ENCODE data around the gene JARID2.

Gene JARID2

GRCh38 chr6:15477746-15478145 is 231.9 kb downstream of the JARID2 start:
- in situ Hi-C loops (cut with HindIII; ENCODE audit: low sequenced_read_pairs), result no loop called here

DNA sequence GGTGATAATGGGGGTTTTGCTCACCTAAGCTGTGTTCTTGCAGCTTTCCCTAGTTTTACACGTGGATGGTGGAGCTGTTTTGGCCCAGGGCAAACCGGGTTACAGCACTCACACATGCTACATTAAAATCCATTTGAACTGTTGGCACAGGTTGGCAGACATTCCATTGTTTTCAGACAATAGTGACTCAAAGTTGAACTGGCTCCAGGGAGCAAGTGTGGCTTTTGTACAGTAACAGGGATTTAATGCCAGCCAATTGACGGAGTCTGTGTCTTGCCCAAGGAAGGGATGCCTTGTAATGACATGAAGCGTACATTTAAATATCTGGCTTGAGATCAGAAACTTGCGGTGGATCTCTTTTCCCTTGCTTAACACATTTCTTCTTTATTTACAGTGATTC is 233.9 kb downstream of the JARID2 start:
- in situ Hi-C loops (cut with HindIII; ENCODE audit: low sequenced_read_pairs), result no loop called here

DNA sequence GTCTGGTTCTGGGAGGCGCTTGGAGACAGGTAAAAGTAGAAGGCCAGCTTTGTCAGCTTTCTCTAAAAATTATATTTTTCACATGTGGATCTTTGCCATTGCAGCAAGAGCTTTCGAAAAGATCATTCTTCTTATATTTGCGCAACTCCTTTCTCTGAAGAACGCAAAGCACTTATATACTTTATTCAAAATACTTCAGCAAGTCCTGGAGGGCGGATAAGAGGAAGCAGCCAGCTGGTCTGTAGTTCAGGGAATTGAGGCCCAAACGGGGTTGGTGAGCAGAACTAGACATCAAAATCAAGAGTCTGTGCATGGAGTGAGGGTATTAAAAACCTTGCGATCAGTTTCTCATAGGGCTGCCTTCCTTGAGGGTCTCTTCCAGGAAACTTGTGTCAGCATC is 234.7 kb downstream of the JARID2 start:
- in situ Hi-C loops (cut with HindIII; ENCODE audit: low sequenced_read_pairs), result no loop called here

DNA sequence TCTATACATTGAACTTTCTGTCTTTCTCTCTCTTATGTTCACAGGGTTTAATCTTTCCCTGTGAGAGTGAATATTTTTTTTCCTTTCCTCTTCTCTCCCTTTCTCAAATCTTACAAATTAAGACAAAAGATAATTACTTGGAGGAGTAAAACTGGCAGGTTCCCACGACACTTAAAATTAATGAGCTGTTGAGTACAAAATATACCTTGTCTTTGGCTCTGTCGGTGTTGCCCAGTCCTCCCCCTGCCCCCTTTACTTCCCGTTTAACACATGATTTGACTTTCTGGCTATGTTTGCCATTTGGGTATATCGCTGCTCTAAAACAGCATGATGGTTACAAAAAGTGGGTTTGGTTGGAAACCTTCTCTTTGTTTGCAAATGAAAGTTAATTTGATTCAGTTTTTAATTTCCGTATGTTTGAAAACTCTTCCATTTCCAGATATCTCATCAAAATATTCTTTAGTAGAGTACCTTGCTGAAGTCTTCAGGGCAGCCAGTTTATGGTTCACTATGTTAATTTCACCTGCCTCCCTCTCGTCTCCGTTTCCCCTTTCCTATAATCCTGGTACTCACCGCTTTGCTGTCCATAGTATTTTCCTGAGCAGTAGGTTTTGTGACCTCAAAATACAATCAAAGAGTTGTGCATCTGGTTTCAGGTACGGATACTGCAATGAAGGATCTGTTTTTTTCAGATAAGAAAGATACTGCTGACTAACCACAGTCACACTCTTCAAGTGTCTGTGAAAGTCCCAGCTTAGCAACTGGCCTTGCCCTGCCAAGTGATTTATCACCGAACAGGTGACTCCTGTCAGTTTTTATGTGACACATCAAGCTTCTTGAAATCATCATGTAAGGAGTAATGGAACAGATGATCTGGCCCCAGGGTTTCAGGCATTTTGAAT is 235.8 kb downstream of the JARID2 start:
- in situ Hi-C loops (cut with HindIII; ENCODE audit: low sequenced_read_pairs), result no loop called here

DNA sequence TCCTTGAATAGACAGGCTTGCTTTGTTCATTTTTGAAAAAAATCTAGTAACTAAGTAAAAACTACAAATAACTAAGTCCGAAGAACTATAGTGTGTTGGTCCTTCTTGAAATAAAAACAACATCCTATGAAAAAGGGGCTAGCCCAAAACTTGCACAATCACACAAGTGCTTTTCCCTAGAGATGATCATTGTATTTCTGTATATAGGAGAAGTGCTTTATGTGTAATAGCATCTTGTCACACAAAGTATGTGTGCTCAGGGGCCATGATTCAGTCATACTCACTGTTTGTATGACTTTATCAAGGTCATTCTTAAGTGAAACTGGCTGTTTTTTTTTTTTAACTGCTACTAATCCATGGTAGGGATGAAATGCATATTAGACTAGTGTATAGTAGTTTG is 237.2 kb downstream of the JARID2 start:
- in situ Hi-C loops (cut with HindIII; ENCODE audit: low sequenced_read_pairs), result no loop called here

GRCh38 chr6:15484140-15484539 is 238.3 kb downstream of the JARID2 start:
- in situ Hi-C loops (cut with HindIII; ENCODE audit: low sequenced_read_pairs), result no loop called here

GRCh38 chr6:15484821-15485220 is 239.0 kb downstream of the JARID2 start:
- in situ Hi-C loops (cut with HindIII; ENCODE audit: low sequenced_read_pairs), result no loop called here

- in situ Hi-C loops (cut with HindIII; ENCODE audit: low sequenced_read_pairs), result no loop called here
Measured at GRCh38 chr6:15485936-15486335, 240.1 kb downstream of the JARID2 start.

DNA sequence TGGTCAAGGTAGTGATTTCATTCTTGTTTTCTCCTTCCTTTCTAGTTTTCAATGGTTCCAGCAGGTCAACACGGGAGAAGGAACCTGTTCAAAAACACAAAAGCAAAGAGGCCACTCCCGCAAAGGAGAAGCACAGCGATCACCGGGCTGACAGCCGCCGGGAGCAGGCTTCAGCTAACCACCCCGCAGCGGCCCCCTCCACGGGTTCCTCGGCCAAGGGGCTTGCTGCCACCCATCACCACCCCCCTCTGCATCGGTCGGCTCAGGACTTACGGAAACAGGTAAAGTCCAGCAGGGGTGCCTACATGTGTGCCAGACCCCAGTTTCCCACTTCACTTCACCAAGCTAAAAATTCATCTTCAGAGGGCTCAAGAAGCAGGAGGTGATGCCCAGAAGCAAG is 241.4 kb downstream of the JARID2 start:
- in situ Hi-C loops (cut with HindIII; ENCODE audit: low sequenced_read_pairs), result no loop called here

GRCh38 chr6:15489261-15489962 is 243.5 kb downstream of the JARID2 start:
- in situ Hi-C loops (cut with HindIII; ENCODE audit: low sequenced_read_pairs), result no loop called here

DNA sequence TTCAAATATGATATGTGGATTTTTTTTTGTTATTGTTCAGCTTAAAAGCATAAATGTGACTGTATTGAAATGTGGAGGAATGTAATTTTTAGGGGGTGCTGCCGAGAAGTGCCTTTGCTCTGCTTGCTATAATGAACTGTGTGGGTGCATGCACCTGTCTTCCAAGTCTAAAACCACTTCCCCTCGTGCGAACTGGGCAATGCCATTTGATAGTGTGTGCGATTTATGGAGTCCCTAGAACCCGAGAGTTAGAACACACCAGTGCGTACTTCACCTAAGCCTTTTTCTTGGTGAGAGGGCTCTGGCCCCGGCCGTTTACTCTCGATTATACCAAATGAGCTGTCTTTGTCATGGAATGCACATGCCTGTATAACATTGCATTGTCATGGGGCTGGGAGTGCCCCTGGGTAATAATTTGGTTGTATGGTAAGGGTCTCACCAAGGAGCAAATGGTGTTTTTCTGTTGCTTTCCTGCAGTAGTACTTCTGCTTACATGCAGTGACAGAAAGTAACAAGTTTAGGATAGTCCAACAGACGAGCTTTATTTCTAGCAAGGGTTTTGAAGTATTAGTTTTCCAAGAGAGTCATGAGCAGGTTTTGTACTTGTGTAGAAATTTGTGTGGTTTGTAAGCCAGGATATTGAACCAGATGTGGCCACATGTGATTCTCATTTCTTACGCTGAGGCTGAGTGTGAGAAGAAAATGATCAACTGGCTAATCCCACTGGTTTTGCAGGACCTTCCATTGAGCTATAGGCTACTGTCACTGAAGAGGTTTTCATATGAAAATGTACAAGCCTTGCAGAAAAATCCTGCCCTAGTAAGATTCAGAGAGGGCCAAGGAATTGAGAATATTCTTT is 244.6 kb downstream of the JARID2 start:
- in situ Hi-C loops (cut with HindIII; ENCODE audit: low sequenced_read_pairs), result no loop called here

GRCh38 chr6:15491255-15491985 is 245.6 kb downstream of the JARID2 start:
- in situ Hi-C loops (cut with HindIII; ENCODE audit: low sequenced_read_pairs), result no loop called here

DNA sequence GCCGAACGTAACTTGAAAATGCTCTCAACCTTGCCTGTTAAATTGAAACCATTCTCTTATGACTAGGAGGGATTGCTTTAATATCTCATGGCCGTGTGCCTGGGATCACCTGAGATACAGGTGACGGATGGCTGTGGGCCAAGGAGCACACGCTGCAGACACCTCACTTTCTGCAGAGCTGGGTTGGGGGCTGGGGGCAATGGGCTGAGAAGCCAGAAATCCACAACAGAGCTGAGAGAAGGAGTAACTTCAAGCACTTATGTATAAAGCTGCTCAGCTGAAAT is 246.1 kb downstream of the JARID2 start:
- in situ Hi-C loops (cut with HindIII; ENCODE audit: low sequenced_read_pairs), result no loop called here

DNA sequence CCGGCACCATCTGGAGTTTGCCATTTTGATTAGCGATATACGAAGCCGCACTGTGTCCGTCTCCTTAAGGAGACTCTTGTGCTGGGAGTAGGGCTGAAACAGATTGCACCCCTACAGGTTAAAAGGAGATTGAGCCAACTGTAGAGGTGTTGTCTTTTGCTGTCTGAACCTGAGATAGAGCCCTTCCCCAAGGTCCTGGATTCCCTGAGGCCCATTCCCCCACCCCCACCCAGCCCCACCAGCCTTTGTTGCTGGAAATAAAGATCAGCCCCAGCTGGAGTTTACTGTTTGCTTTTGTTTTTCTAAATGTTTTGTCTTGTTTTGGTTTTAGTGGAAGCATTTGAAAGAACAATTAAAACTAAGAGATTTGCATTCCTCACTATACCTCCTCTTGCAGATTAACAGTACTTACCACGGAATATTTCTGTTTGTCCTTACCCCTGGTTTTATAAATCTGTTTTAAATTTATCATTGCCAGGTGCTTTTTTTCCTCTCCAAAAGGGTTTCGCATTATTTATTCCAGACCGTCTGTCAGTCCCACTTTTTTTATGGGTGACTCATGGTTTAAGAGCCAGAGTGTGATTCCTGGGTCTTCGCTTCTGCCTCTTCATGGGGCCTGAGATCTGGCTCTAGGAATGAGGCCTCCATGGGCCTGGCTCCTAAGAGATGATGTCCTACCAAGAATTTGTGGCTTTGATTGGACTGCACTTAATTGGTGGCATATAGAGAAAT is 247.7 kb downstream of the JARID2 start:
- in situ Hi-C loops (cut with HindIII; ENCODE audit: low sequenced_read_pairs), result no loop called here

GRCh38 chr6:15495375-15495901 is 249.6 kb downstream of the JARID2 start:
- in situ Hi-C loops (cut with HindIII; ENCODE audit: low sequenced_read_pairs), result no loop called here

DNA sequence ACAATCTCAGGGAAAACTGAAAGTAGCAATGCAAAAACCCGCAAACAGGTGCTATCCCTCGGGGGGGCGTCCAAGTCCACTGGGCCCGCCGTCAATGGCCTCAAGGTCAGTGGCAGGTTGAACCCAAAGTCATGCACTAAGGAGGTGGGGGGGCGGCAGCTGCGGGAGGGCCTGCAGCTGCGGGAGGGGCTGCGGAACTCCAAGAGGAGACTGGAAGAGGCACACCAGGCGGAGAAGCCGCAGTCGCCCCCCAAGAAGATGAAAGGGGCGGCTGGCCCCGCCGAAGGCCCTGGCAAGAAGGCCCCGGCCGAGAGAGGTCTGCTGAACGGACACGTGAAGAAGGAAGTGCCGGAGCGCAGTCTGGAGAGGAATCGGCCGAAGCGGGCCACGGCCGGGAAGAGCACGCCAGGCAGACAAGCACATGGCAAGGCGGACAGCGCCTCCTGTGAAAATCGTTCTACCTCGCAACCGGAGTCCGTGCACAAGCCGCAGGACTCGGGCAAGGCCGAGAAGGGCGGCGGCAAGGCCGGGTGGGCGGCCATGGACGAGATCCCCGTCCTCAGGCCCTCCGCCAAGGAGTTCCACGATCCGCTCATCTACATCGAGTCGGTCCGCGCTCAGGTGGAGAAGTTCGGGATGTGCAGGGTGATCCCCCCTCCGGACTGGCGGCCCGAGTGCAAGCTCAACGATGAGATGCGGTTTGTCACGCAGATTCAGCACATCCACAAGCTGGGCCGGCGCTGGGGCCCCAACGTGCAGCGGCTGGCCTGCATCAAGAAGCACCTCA is 250.7 kb downstream of the JARID2 start:
- in situ Hi-C loops (cut with HindIII; ENCODE audit: low sequenced_read_pairs), result no loop called here

DNA sequence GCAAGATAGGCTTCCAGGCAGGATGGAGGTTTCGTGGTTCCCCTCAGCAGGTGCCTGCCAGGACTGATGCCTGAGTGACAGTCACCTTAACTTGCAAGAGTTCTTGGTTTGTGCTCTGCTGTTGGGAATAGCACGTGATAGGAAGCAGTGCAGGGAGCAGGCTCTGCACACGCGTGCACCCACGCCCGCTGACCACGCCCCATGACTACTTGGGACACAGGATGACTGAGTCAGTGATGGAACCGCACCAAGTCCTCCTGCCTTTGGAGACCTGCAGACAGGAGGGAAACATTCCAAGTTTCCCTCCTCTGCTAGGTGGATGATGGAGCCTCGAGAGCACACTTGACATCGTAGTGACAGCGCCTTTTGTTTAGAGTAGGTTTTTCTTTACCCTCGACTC is 252.8 kb downstream of the JARID2 start:
- in situ Hi-C loops (cut with HindIII; ENCODE audit: low sequenced_read_pairs), result no loop called here

DNA sequence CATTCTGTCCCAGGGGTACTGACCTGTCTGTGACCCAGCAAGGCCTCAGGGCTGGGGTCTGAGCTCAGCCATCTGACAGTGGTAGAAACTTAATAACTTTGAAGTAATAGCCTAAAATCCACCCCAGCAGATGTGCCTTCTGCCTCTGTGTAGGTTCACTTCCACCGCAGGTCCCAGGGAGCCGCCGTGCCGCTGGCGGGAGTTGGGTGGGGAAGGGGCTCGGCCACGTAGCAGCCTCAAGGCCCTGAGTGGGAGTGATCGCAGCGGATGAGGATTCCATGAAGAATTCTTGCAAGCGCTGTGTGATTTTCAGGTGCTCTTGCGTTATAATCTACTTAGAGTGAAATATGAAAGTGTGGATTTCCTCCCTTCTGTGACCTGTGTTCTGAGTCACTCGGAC is 253.3 kb downstream of the JARID2 start:
- in situ Hi-C loops (cut with HindIII; ENCODE audit: low sequenced_read_pairs), result no loop called here

DNA sequence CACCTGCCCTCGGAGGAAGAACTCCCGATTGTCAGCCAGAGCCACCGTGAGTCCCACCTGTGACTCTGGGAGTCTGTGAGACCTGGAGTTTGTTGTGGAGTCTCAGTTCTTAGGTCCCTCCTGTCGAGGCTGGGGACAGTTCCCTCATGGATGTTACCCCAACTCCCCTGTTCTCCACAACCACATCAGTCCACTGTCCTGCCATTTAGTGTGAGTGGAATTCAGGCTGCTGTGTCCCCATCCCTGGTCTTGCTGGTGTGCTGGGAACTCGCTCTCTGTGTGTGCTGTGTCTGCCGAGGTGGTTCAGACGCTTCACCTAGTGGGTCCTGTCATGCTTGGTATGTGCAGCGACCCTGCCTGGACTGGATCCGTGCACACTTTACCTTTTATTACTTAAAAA is 253.7 kb downstream of the JARID2 start:
- in situ Hi-C loops (cut with HindIII; ENCODE audit: low sequenced_read_pairs), result no loop called here

Measured in DLD1 (cell line).